Measurements from ENCODE around the gene GUF1. TPM values are rescaled to one million over a fixed set of nuclear protein-coding genes. Genes with fewer than 3 reads are reported as not detected.

Gene GUF1
- total and polyA plus RNA-seq, 2 of the 13 experiments (the other 11 are each of a cell fraction or from before 2014, with no cell fraction given) = 10.3 to 24.6 TPM

GRCh38 chr4:44726038-44726871, 48.0 kb downstream of the GUF1 start, which contains the start of gene GNPDA2 (continued):
- TF ChIP-seq, protein P1, sequence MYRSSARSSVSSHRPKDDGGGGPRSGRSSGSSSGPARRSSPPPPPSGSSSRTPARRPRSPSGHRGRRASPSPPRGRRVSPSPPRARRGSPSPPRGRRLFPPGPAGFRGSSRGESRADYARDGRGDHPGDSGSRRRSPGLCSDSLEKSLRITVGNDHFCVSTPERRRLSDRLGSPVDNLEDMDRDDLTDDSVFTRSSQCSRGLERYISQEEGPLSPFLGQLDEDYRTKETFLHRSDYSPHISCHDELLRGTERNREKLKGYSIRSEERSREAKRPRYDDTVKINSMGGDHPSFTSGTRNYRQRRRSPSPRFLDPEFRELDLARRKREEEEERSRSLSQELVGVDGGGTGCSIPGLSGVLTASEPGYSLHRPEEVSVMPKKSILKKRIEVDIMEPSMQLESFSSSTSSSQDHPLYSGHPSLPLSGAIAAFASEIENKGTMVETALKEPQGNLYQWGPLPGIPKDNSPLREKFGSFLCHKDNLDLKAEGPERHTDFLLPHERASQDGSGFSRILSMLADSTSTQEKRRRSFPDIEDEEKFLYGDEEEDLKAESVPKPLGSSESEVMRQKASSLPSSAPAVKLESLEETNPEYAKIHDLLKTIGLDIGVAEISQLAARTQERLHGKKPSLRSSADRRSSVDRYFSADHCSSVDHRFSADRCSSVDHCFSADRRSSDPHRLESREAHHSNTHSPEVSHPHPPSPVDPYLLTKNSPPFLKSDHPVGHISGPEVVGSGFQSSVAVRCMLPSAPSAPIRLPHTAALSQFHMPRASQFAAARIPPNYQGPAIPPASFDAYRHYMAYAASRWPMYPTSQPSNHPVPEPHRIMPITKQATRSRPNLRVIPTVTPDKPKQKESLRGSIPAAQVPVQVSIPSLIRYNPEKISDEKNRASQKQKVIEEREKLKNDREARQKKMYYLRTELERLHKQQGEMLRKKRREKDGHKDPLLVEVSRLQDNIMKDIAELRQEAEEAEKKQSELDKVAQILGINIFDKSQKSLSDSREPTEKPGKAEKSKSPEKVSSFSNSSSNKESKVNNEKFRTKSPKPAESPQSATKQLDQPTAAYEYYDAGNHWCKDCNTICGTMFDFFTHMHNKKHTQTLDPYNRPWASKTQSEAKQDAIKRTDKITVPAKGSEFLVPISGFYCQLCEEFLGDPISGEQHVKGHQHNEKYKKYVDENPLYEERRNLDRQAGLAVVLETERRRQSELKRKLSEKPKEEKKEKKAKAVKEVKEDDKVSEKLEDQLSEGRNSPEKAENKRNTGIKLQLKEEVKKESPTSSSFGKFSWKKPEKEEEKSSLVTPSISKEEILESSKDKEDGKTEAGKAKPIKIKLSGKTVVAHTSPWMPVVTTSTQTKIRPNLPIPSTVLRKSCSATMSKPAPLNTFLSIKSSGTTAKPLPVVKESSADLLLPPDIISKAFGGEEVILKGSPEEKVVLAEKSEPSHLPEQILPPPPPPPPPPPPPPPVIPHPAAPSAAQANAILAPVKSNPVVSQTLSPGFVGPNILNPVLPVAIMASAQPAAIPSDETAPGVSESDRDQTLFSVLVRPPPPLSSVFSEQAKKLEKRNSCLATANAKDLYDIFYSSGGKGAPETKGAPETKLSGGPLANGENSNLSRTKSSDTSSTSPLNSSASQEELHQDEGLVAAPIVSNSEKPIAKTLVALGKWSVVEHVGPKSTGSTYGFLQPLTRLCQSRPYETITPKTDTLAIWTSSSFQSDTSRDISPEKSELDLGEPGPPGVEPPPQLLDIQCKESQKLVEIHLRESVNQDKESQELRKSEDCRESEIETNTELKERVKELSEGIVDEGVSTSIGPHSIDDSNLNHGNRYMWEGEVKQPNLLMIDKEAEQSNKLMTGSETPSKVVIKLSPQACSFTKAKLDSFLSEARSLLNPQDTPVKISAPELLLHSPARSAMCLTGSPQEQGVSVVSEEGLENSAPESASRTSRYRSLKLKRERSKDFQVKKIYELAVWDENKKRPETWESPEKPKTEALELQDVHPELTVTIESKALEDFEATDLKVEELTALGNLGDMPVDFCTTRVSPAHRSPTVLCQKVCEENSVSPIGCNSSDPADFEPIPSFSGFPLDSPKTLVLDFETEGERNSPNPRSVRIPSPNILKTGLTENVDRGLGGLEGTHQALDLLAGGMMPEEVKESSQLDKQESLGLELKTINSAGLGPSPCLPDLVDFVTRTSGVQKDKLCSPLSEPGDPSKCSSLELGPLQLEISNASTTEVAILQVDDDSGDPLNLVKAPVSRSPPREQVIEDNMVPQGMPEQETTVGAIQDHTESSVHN (CRISPR knock-in tag; IDR thresholded peaks at IDR 0.05) = no peak
- TF ChIP-seq NFKB2 (CRISPR knock-in tag; IDR thresholded peaks at IDR 0.05; ENCODE audit: borderline replicate concordance) (peak; percentile 91), NFKBIZ (CRISPR knock-in tag; IDR thresholded peaks at IDR 0.05) (no peak), NFRKB (IDR thresholded peaks at IDR 0.05) (no peak), ZNF567 (CRISPR knock-in tag; IDR thresholded peaks at IDR 0.05; ENCODE audit: borderline replicate concordance) (0 out of 2 replicates have a peak, but pooled peaks have one; percentile 74), CREBL2 (CRISPR knock-in tag; IDR thresholded peaks at IDR 0.05; ENCODE audit: borderline replicate concordance) (peak; percentile 40; the same call in 1 of the 2 replicates), ZC3H4 (CRISPR knock-in tag; IDR thresholded peaks at IDR 0.05; ENCODE audit: borderline replicate concordance) (no peak), NFE2 (CRISPR knock-in tag; IDR thresholded peaks at IDR 0.05) (no peak), KLF6 (CRISPR knock-in tag; IDR thresholded peaks at IDR 0.05) (no peak)

Data from HepG2 (cell line).